ENCODE data around the gene FNDC10.

The FNDC10 gene

GRCh38 chr1:1561801-1562470 lies 38.0 kb downstream of the FNDC10 start (continued):
- no peak for TF ChIP-seq POU6F1 (CRISPR knock-in tag; IDR thresholded peaks at IDR 0.05; ENCODE audit: borderline replicate concordance, low read depth)
- TF ChIP-seq SNAI2 (CRISPR knock-in tag; IDR thresholded peaks at IDR 0.05) = no peak
- TF ChIP-seq ZC3H10 (CRISPR knock-in tag; IDR thresholded peaks at IDR 0.05) = no peak
- no peak for TF ChIP-seq ZFP30 (CRISPR knock-in tag; IDR thresholded peaks at IDR 0.05)
- no peak for TF ChIP-seq ZNF8 (CRISPR knock-in tag; IDR thresholded peaks at IDR 0.05)
- TF ChIP-seq CSDC2 (CRISPR knock-in tag; IDR thresholded peaks at IDR 0.05) = no peak
- TF ChIP-seq GLIS3 (CRISPR knock-in tag; IDR thresholded peaks at IDR 0.05) = no peak
- no peak for TF ChIP-seq CSRNP3 (CRISPR knock-in tag; IDR thresholded peaks at IDR 0.05)

DNA sequence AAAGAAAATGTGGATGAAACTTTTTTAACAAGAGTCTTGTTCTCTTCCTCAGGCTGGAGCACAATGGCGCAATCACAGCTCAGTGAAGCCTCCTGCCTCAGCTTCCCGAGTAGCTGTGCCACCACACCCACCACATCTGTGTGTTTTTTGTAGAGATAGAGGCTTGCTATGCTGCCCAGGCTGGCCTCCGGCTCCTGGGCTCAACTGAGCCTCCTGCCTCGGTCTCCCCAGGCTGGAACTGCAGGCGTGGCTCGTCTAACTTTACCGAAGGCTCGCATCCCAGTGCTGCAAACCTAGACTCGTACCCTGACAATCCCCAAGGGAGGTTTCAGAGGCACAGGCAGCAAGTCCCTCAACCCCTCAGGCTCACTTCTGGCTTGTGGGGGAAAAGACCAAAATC lies 39.8 kb downstream of the FNDC10 start:
- no peak for TF ChIP-seq ZNF70 (CRISPR knock-in tag; IDR thresholded peaks at IDR 0.05)
- no peak for TF ChIP-seq ZFP30 (CRISPR knock-in tag; IDR thresholded peaks at IDR 0.05)
- no peak for TF ChIP-seq ZC3H10 (CRISPR knock-in tag; IDR thresholded peaks at IDR 0.05)
- TF ChIP-seq TCF4 (CRISPR knock-in tag; IDR thresholded peaks at IDR 0.05; ENCODE audit: borderline replicate concordance) = no peak
- TF ChIP-seq PPARA (CRISPR knock-in tag; IDR thresholded peaks at IDR 0.05; ENCODE audit: borderline replicate concordance) = no peak
- no peak for TF ChIP-seq ZNF565 (CRISPR knock-in tag; conservative IDR thresholded peaks at IDR 0.05; ENCODE audit: low read depth)
- TF ChIP-seq OSR1 (CRISPR knock-in tag; IDR thresholded peaks at IDR 0.05) = no peak
- TF ChIP-seq CSDC2 (CRISPR knock-in tag; IDR thresholded peaks at IDR 0.05) = no peak
- TF ChIP-seq ZFP3 (CRISPR knock-in tag; IDR thresholded peaks at IDR 0.05) = no peak
- no peak for TF ChIP-seq GLIS3 (CRISPR knock-in tag; IDR thresholded peaks at IDR 0.05)
- no peak for TF ChIP-seq ESRRG (CRISPR knock-in tag; IDR thresholded peaks at IDR 0.05)
- TF ChIP-seq RARB (CRISPR knock-in tag; IDR thresholded peaks at IDR 0.05) = no peak
- TF ChIP-seq PATZ1 (CRISPR knock-in tag; IDR thresholded peaks at IDR 0.05; ENCODE audit: borderline replicate concordance) = no peak
- no peak for TF ChIP-seq ARNTL (CRISPR knock-in tag; IDR thresholded peaks at IDR 0.05; ENCODE audit: borderline replicate concordance, low read depth)
- no peak for TF ChIP-seq ISL1 (CRISPR knock-in tag; IDR thresholded peaks at IDR 0.05)
- TF ChIP-seq TOX (CRISPR knock-in tag; IDR thresholded peaks at IDR 0.05; ENCODE audit: borderline replicate concordance) = no peak
- no peak for TF ChIP-seq POU6F1 (CRISPR knock-in tag; IDR thresholded peaks at IDR 0.05; ENCODE audit: borderline replicate concordance, low read depth)
- TF ChIP-seq ZNF8 (CRISPR knock-in tag; IDR thresholded peaks at IDR 0.05) = no peak
- ATAC-seq = no peak

DNA sequence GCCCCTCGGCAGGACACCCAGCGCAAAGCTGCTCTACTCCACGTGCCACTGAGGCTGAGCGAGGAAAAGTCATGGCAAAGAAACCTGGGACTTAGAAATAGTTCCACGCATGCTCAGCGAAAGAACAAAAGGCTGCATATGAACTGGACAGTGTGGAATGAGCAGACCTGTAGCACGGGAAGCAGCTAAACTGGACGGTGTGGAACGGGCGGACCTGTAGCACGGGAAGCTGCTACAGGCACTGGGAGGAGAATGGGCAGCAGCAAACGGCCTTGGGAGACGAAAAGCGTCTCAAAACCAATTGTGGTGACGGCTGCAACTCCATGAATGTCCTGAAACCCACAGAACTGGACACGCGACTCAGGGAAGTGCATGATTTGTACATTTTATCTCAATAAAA lies 40.9 kb downstream of the FNDC10 start:
- ATAC-seq = no peak
- TF ChIP-seq SNAI2 (CRISPR knock-in tag; IDR thresholded peaks at IDR 0.05) (no peak), OSR1 (CRISPR knock-in tag; IDR thresholded peaks at IDR 0.05) (no peak), ZNF8 (CRISPR knock-in tag; IDR thresholded peaks at IDR 0.05) (no peak), ZNF565 (CRISPR knock-in tag; conservative IDR thresholded peaks at IDR 0.05; ENCODE audit: low read depth) (no peak), POU6F1 (CRISPR knock-in tag; IDR thresholded peaks at IDR 0.05; ENCODE audit: borderline replicate concordance, low read depth) (no peak), ZNF70 (CRISPR knock-in tag; IDR thresholded peaks at IDR 0.05) (no peak), GLIS3 (CRISPR knock-in tag; IDR thresholded peaks at IDR 0.05) (no peak), CSDC2 (CRISPR knock-in tag; IDR thresholded peaks at IDR 0.05) (no peak), RARB (CRISPR knock-in tag; IDR thresholded peaks at IDR 0.05) (no peak), PATZ1 (CRISPR knock-in tag; IDR thresholded peaks at IDR 0.05; ENCODE audit: borderline replicate concordance) (no peak), BACH2 (CRISPR knock-in tag; IDR thresholded peaks at IDR 0.05; ENCODE audit: borderline replicate concordance) (no peak)
- TF ChIP-seq, protein P1, sequence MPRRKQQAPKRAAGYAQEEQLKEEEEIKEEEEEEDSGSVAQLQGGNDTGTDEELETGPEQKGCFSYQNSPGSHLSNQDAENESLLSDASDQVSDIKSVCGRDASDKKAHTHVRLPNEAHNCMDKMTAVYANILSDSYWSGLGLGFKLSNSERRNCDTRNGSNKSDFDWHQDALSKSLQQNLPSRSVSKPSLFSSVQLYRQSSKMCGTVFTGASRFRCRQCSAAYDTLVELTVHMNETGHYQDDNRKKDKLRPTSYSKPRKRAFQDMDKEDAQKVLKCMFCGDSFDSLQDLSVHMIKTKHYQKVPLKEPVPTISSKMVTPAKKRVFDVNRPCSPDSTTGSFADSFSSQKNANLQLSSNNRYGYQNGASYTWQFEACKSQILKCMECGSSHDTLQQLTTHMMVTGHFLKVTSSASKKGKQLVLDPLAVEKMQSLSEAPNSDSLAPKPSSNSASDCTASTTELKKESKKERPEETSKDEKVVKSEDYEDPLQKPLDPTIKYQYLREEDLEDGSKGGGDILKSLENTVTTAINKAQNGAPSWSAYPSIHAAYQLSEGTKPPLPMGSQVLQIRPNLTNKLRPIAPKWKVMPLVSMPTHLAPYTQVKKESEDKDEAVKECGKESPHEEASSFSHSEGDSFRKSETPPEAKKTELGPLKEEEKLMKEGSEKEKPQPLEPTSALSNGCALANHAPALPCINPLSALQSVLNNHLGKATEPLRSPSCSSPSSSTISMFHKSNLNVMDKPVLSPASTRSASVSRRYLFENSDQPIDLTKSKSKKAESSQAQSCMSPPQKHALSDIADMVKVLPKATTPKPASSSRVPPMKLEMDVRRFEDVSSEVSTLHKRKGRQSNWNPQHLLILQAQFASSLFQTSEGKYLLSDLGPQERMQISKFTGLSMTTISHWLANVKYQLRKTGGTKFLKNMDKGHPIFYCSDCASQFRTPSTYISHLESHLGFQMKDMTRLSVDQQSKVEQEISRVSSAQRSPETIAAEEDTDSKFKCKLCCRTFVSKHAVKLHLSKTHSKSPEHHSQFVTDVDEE (CRISPR knock-in tag; IDR thresholded peaks at IDR 0.05) = no peak
